ENCODE data around the gene PSMD1. TPM values are rescaled to one million over a fixed set of nuclear protein-coding genes. Genes with fewer than 3 reads are reported as not detected.

The PSMD1 gene
- total RNA-seq, 1 experiment from 2014 or later = 133 TPM

- no peak for ATAC-seq
- H3K4me2 ChIP-seq (ENCODE audit: low read length) = no peak overlapping the region
- intact Hi-C loops (cut with micrococcal nuclease) = no loop called here
- 0 out of 2 replicates have a peak, but pooled peaks cover 9% of the 10 kb centered on the region for H4K20me1 ChIP-seq (ENCODE audit: insufficient read depth)
- peaks cover 0 to 4% of the 10 kb centered on the region in 2 experiments; a peak in 1 of 4 replicates for H3K36me3 ChIP-seq (ENCODE audit: control insufficient read depth in 1 of 2, insufficient read depth in 2 of 2, low read length in 2 of 2)
- TF ChIP-seq SP1 (IDR thresholded peaks at IDR 0.05; ENCODE audit: low read depth) (no peak), EZH2phosphoT487 (IDR thresholded peaks at IDR 0.05; ENCODE audit: borderline replicate concordance) (no peak), CBX3 (IDR thresholded peaks at IDR 0.05; ENCODE audit: low read depth) (no peak), ZFX (IDR thresholded peaks at IDR 0.05) (no peak), EZH2 (IDR thresholded peaks at IDR 0.05) (no peak), TCF7L2 (IDR thresholded peaks at IDR 0.05; ENCODE audit: borderline replicate concordance, extremely low read depth, insufficient read depth, insufficient read length) (no peak)
- no peak overlapping the region for H2AFZ ChIP-seq (ENCODE audit: low read depth, low read length, poor library complexity, severe bottlenecking)
- RAD21 ChIA-PET (ENCODE audit: low non-redundant PET in 1 of 2, low total read pairs in 2 of 2, uncharacterized antibody in 2 of 2, unreplicated experiment in 2 of 2) = no interaction called here
- BruUV-seq (replicated peaks) = no TSS peak
- H3K9me2 ChIP-seq (ENCODE audit: insufficient read depth) = no peaks in the 10 kb centered on the region
- H3K4me1 ChIP-seq (ENCODE audit: control insufficient read depth in 1 of 2, insufficient read depth in 2 of 2, low read length in 2 of 2) = no peaks in the 10 kb centered on the region
- CTCF ChIA-PET = no interaction called here
- H3K27ac ChIP-seq (ENCODE audit: low read depth, low read length) = no peak overlapping the region
- H3K4me3 ChIP-seq (replicated peaks in 1 of 2; ENCODE audit: low read depth in 1 of 2, low read length in 2 of 2) = no peak overlapping the region
- no peak for DNase-seq (ENCODE audit: low read depth, low spot score)
- POLR2A ChIA-PET = no interaction called here
- H3K27me3 ChIP-seq (ENCODE audit: insufficient read depth, low read length) = no peaks in the 10 kb centered on the region
- no peak overlapping the region for H3K9ac ChIP-seq (ENCODE audit: low read length)
- H3K9me3 ChIP-seq (ENCODE audit: control insufficient read depth in 1 of 2, insufficient read depth in 1 of 2, low read depth in 1 of 2, low read length in 2 of 2) = no peaks in the 10 kb centered on the region
- peaks cover 18% of the 10 kb centered on the region; the same call in 1 of the 2 replicates for H3K79me2 ChIP-seq (ENCODE audit: insufficient read depth, low read length)
Observed at GRCh38 chr2:231117922-231118613, 61.4 kb downstream of the PSMD1 start.

GRCh38 chr2:231118614-231118942, 61.9 kb downstream of the PSMD1 start:
- ChIA-PET POLR2A (no interaction called here), RAD21 (ENCODE audit: low non-redundant PET in 1 of 2, low total read pairs in 2 of 2, uncharacterized antibody in 2 of 2, unreplicated experiment in 2 of 2) (no interaction called here), CTCF (no interaction called here)
- no peak overlapping the region for H2AFZ ChIP-seq (ENCODE audit: low read depth, low read length, poor library complexity, severe bottlenecking)
- peaks cover 13% of the 10 kb centered on the region; the same call in 1 of the 2 replicates for H3K79me2 ChIP-seq (ENCODE audit: insufficient read depth, low read length)
- H3K9ac ChIP-seq (ENCODE audit: low read length) = no peak overlapping the region
- no peak overlapping the region for H3K4me2 ChIP-seq (ENCODE audit: low read length)
- no peak for ATAC-seq
- H3K27ac ChIP-seq (ENCODE audit: low read depth, low read length) = no peak overlapping the region
- no peaks in the 10 kb centered on the region for H3K4me1 ChIP-seq (ENCODE audit: control insufficient read depth in 1 of 2, insufficient read depth in 2 of 2, low read length in 2 of 2)
- no TSS peak for BruUV-seq (replicated peaks)
- no peak for TF ChIP-seq POLR2AphosphoS5 (IDR thresholded peaks at IDR 0.05; ENCODE audit: low read depth, low read length)
- no peak for TF ChIP-seq EZH2 (IDR thresholded peaks at IDR 0.05)
- no peak for TF ChIP-seq MAX (IDR thresholded peaks at IDR 0.05)
- no peak for TF ChIP-seq ATF3 (IDR thresholded peaks at IDR 0.05)
- no peak for TF ChIP-seq SRF (IDR thresholded peaks at IDR 0.05; ENCODE audit: low read depth)
- no peak for TF ChIP-seq SIN3A (IDR thresholded peaks at IDR 0.05; ENCODE audit: low read depth)
- TF ChIP-seq JUND (IDR thresholded peaks at IDR 0.05) = no peak
- TF ChIP-seq FOSL1 (IDR thresholded peaks at IDR 0.05; ENCODE audit: low read depth) = no peak
- 0 out of 2 replicates have a peak, but pooled peaks cover 9% of the 10 kb centered on the region for H4K20me1 ChIP-seq (ENCODE audit: insufficient read depth)
- peaks cover 0 to 4% of the 10 kb centered on the region in 2 experiments; a peak in 1 of 4 replicates for H3K36me3 ChIP-seq (ENCODE audit: control insufficient read depth in 1 of 2, insufficient read depth in 2 of 2, low read length in 2 of 2)
- H3K4me3 ChIP-seq (replicated peaks in 1 of 2; ENCODE audit: low read depth in 1 of 2, low read length in 2 of 2) = no peak overlapping the region
- H3K9me3 ChIP-seq (ENCODE audit: control insufficient read depth in 1 of 2, insufficient read depth in 1 of 2, low read depth in 1 of 2, low read length in 2 of 2) = no peaks in the 10 kb centered on the region
- no peak for DNase-seq (ENCODE audit: low read depth, low spot score)
- no peaks in the 10 kb centered on the region for H3K9me2 ChIP-seq (ENCODE audit: insufficient read depth)
- H3K27me3 ChIP-seq (ENCODE audit: insufficient read depth, low read length) = no peaks in the 10 kb centered on the region
- intact Hi-C loops (cut with micrococcal nuclease) = no loop called here
